ENCODE data around the gene IKBKE. TPM values are rescaled to one million over a fixed set of nuclear protein-coding genes. Genes with fewer than 3 reads are reported as not detected.

IKBKE gene
- total RNA-seq, 1 experiment from 2014 or later, result 6.6 TPM

GRCh38 chr1:206500046-206500445, 29.8 kb downstream of the IKBKE start:
- Mint-ChIP-seq H3K4me3 (no peak overlapping the region), H3K36me3 (ENCODE audit: insufficient read depth in 1 of 3, low read depth in 3 of 3) (no peaks in the 10 kb centered on the region; a peak in 1 of 7 replicates), H3K27ac (no peak overlapping the region), H3K4me1 (peaks cover 11 to 18% of the 10 kb centered on the region in 2 experiments), H3K27me3 (ENCODE audit: low read depth) (peaks cover 39% of the 10 kb centered on the region), H3K9me3 (no peaks in the 10 kb centered on the region)
- Histone ChIP-seq H3K23ac (ENCODE audit: insufficient read length, low read depth, low read length) (no peak overlapping the region), H4K91ac (ENCODE audit: insufficient read length, low read depth, low read length) (no peak overlapping the region), H3K14ac (ENCODE audit: insufficient read depth, low read length) (no peak overlapping the region), H3K56ac (ENCODE audit: insufficient read length, low read depth, low read length) (no peak overlapping the region), H4K8ac (replicated peaks; ENCODE audit: insufficient read length, low read depth, low read length) (no peak overlapping the region), H4K20me1 (ENCODE audit: control insufficient read depth, insufficient read depth, insufficient read length) (no peaks in the 10 kb centered on the region), H3K18ac (ENCODE audit: insufficient read length, low read depth, low read length) (no peak overlapping the region), H3T11ph (ENCODE audit: low read length) (no peak overlapping the region), H3K4me1 (ENCODE audit: insufficient read depth, low read length) (peaks cover 3% of the 10 kb centered on the region; the same call in 1 of the 2 replicates), H2BK120ac (ENCODE audit: low read depth, low read length, poor library complexity, severe bottlenecking) (no peak overlapping the region), H2BK5ac (ENCODE audit: insufficient read length, low read length) (no peak overlapping the region), H3K9me3 (ENCODE audit: control insufficient read depth, low read depth, low read length) (no peaks in the 10 kb centered on the region), H2BK12ac (ENCODE audit: insufficient read length, low read depth, low read length) (no peak overlapping the region), H2AK5ac (ENCODE audit: insufficient read length, low read length) (no peak overlapping the region), H3K79me1 (ENCODE audit: insufficient read depth, low read depth, low read length, poor library complexity, severe bottlenecking) (no peaks in the 10 kb centered on the region), H2BK15ac (ENCODE audit: low read depth, low read length) (no peak overlapping the region), H3K9ac (ENCODE audit: extremely low read depth, insufficient read length, low read length) (no peak overlapping the region), H3K4me2 (ENCODE audit: insufficient read depth, insufficient read length, low read length) (no peak overlapping the region), H3K27me3 (ENCODE audit: insufficient read depth, low read length) (no peaks in the 10 kb centered on the region; the same call in 1 of the 2 replicates), H4K5ac (ENCODE audit: insufficient read length, low read depth, low read length) (no peak overlapping the region), H2BK20ac (ENCODE audit: low read depth, low read length, poor library complexity, severe bottlenecking) (no peak overlapping the region), H3K27ac (ENCODE audit: insufficient read length, low read depth, low read length) (no peak overlapping the region), H3K79me2 (ENCODE audit: insufficient read depth, low read length) (no peaks in the 10 kb centered on the region), H3K23me2 (ENCODE audit: insufficient read length, low read depth, low read length, poor library complexity, severe bottlenecking) (no peaks in the 10 kb centered on the region), H3K4ac (ENCODE audit: low read depth, low read length) (no peak overlapping the region), H2AFZ (ENCODE audit: low read length) (no peak overlapping the region)
- TF ChIP-seq, protein P1, sequence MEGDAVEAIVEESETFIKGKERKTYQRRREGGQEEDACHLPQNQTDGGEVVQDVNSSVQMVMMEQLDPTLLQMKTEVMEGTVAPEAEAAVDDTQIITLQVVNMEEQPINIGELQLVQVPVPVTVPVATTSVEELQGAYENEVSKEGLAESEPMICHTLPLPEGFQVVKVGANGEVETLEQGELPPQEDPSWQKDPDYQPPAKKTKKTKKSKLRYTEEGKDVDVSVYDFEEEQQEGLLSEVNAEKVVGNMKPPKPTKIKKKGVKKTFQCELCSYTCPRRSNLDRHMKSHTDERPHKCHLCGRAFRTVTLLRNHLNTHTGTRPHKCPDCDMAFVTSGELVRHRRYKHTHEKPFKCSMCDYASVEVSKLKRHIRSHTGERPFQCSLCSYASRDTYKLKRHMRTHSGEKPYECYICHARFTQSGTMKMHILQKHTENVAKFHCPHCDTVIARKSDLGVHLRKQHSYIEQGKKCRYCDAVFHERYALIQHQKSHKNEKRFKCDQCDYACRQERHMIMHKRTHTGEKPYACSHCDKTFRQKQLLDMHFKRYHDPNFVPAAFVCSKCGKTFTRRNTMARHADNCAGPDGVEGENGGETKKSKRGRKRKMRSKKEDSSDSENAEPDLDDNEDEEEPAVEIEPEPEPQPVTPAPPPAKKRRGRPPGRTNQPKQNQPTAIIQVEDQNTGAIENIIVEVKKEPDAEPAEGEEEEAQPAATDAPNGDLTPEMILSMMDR (conservative IDR thresholded peaks at IDR 0.05), result no peak
- no CpG with 5 or more reads among the region's 3 CpGs for WGBS (ENCODE audit: extremely low coverage, insufficient read length, low lambda C conversion rate)
- DNase-seq, result no peak

Measured in H9 (cell line).